ENCODE data around the gene RBBP5.

RBBP5 gene

DNA sequence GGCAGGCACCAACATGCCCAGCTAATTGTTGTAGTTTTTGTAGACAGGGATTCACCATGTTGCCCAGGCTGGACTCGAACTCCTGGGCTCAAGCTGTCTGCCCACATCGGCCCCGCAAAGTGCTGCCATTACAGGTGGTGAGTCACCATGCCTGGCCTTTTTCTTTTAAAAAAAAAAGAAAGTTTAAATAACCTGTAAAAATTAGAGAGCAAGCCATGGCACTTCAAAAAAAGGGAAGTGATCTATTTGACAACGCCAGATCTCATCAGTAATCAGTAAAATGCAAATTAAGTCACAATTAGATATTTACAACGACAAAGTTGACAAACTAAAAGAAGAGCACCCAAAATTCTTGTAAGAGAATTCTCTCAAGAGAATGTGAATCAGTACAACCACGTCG lies 2.9 kb upstream of the RBBP5 start:
- TF ChIP-seq, protein P1, sequence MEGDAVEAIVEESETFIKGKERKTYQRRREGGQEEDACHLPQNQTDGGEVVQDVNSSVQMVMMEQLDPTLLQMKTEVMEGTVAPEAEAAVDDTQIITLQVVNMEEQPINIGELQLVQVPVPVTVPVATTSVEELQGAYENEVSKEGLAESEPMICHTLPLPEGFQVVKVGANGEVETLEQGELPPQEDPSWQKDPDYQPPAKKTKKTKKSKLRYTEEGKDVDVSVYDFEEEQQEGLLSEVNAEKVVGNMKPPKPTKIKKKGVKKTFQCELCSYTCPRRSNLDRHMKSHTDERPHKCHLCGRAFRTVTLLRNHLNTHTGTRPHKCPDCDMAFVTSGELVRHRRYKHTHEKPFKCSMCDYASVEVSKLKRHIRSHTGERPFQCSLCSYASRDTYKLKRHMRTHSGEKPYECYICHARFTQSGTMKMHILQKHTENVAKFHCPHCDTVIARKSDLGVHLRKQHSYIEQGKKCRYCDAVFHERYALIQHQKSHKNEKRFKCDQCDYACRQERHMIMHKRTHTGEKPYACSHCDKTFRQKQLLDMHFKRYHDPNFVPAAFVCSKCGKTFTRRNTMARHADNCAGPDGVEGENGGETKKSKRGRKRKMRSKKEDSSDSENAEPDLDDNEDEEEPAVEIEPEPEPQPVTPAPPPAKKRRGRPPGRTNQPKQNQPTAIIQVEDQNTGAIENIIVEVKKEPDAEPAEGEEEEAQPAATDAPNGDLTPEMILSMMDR (IDR thresholded peaks at IDR 0.05; ENCODE audit: low read depth, low read length, missing control alignments): no peak
- in situ Hi-C loops (cut with HindIII; ENCODE audit: low pct_ligation_motif_present, low sequenced_read_pairs): no loop called here
- no peak overlapping the region for H3K27ac ChIP-seq

DNA sequence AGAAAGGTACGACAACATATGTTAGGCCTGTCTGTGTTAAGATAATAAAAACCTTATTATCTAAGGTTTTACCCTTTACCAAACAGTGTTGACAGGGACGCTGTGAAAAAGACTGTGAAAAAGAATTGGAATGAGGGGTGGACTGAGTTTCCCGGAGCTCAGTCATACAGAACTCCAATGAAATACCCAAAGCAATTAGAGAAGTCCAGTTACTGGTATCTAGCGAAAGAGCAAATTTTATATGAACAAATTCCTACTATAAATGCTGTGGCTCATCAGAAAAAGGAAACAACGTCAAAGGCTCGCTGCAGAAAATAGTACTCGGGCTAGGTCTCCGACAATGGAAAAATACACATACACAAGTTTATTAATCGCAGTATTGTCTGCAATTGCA lies 708 bp upstream of the RBBP5 start:
- TF ChIP-seq, protein P1 (IDR thresholded peaks at IDR 0.05; ENCODE audit: low read depth, low read length, missing control alignments): no peak
- Histone ChIP-seq H3K36me3 (replicated peaks) (no peaks in the 10 kb centered on the region), H3K4me3 (ENCODE audit: low read depth, low read length) (peak overlapping the region; percentile 100), H3K27ac (peak overlapping the region; percentile 98), H3K27me3 (replicated peaks) (no peaks in the 10 kb centered on the region)
- in situ Hi-C loops (cut with HindIII; ENCODE audit: low pct_ligation_motif_present, low sequenced_read_pairs): no loop called here
- DNase-seq: no peak

More for the DNA sequence above, 2.9 kb upstream of the RBBP5 start:
- Histone ChIP-seq H3K36me3 (replicated peaks) (no peaks in the 10 kb centered on the region), H3K27me3 (replicated peaks) (no peaks in the 10 kb centered on the region), H3K4me3 (ENCODE audit: low read depth, low read length) (no peak overlapping the region)
- no peak for DNase-seq

DNA sequence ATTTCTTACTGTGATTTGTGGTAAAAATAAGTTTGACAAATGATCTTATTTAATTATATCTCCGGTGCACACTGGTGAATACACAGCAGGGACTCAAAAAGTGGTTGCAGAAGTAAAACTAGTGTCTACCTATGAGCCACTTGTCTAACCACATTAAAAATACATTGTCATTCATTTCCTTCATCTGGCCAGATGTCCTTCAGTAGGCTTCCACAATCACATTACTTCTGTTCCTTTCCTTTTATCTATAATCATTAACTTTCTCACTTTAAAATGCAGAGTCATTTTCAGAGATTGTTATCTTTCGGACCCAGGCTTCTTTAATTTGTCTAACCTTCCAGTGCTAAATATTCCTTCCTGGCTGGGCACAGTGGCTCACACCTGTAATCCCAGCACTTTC lies 3.0 kb downstream of the RBBP5 start:
- no peaks in the 10 kb centered on the region for H3K27me3 ChIP-seq (replicated peaks)
- H3K36me3 ChIP-seq (replicated peaks): no peaks in the 10 kb centered on the region
- no peak for DNase-seq
- H3K27ac ChIP-seq: no peak overlapping the region
- in situ Hi-C loops (cut with HindIII; ENCODE audit: low pct_ligation_motif_present, low sequenced_read_pairs): no loop called here
- TF ChIP-seq, protein P1 (IDR thresholded peaks at IDR 0.05; ENCODE audit: low read depth, low read length, missing control alignments): no peak
- no peak overlapping the region for H3K4me3 ChIP-seq (ENCODE audit: low read depth, low read length)

DNA sequence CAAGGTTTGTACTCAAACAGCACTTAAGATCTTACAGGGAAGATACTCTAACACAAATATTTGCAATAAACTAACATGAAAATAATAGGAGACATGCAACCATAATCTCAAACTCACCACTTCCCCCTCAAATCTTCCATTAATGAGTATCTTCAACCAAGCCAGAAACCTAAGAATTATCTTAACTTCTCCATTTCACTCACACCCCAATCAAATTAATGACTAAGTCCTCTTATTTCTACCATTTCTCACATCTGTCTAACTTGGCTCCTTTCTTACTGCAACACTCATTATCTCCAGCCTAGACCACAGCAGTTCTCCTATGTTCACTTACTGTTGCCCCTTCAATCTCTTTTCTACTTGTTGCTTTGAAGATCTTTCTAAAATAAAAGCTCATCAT lies 10.4 kb downstream of the RBBP5 start:
- Histone ChIP-seq H3K36me3 (replicated peaks) (peaks cover 3% of the 10 kb centered on the region), H3K4me3 (ENCODE audit: low read depth, low read length) (no peak overlapping the region), H3K27me3 (replicated peaks) (no peaks in the 10 kb centered on the region), H3K27ac (no peak overlapping the region)
- in situ Hi-C loops (cut with HindIII; ENCODE audit: low pct_ligation_motif_present, low sequenced_read_pairs): no loop called here
- no peak for DNase-seq
- TF ChIP-seq, protein P1 (IDR thresholded peaks at IDR 0.05; ENCODE audit: low read depth, low read length, missing control alignments): no peak

DNA sequence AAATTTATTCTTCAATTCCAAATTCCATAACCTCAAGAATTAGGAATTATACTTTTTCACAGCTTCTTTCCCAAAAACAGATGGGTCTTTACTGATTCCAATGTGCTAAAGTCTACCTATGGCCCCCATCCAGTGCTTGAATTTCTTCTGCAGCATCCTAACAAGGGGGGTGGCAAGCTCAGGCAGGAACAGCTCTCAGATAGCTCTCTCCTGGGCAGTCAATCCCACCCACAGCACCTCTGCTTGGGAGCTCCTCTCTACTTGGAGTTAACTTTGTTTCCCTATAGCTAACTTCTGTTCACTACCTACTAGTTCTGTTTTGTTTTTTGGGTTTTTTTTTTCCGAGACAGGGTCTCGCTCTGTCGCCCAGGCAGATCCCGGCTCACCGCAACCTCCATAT lies 12.1 kb downstream of the RBBP5 start:
- H3K36me3 ChIP-seq (replicated peaks): peaks cover 9% of the 10 kb centered on the region
- in situ Hi-C loops (cut with HindIII; ENCODE audit: low pct_ligation_motif_present, low sequenced_read_pairs): no loop called here

DNA sequence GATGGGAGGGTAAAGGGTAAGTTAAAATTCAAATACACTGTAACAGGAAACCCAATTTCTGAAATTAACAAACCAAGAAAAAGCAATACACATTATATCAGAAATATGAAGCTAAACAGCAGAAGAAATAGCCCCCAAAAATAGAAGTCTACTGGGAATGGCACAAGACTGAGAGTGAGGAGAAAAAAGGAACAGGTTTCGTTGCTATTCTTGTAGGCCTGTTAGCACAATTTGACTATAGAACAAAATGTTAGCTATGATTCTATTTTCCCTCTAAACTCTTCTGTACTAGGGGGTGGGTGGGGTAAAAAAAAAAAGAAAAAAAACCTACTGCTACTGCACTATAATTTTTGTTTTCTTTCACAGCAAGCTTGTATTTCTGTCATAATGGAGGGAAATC lies 12.5 kb downstream of the RBBP5 start:
- Histone ChIP-seq H3K4me3 (ENCODE audit: low read depth, low read length) (no peak overlapping the region), H3K36me3 (replicated peaks) (peaks cover 14% of the 10 kb centered on the region), H3K27me3 (replicated peaks) (no peaks in the 10 kb centered on the region), H3K27ac (no peak overlapping the region)
- DNase-seq: no peak
- TF ChIP-seq, protein P1 (IDR thresholded peaks at IDR 0.05; ENCODE audit: low read depth, low read length, missing control alignments): no peak
- in situ Hi-C loops (cut with HindIII; ENCODE audit: low pct_ligation_motif_present, low sequenced_read_pairs): no loop called here

More for the DNA sequence above, 12.1 kb downstream of the RBBP5 start:
- H3K4me3 ChIP-seq (ENCODE audit: low read depth, low read length): no peak overlapping the region
- TF ChIP-seq, protein P1 (IDR thresholded peaks at IDR 0.05; ENCODE audit: low read depth, low read length, missing control alignments): no peak
- no peak overlapping the region for H3K27ac ChIP-seq
- no peaks in the 10 kb centered on the region for H3K27me3 ChIP-seq (replicated peaks)
- DNase-seq: no peak

Measured in brain microvascular endothelial cell (primary cell).